Measurements from ENCODE around the gene UBR3.
"Not testable (repeated sequence)": the region's sequence is repeated elsewhere in the genome, so short reads cannot be mapped to it uniquely, and the experiment has no call there.

The UBR3 gene

GRCh38 chr2:169827272-169828140 is at the start of gene UBR3:
Gene UBR3, plus strand, starts transcription at chr2:169827454. Its CDS starts 54 bp downstream, at chr2:169827508.
- peak; percentile 70 to 88 (median 81) for DNase-seq (ENCODE audit: low read depth in 3 of 3, low spot score in 1 of 3)

GRCh38 chr2:169778446-169778845 is 48.8 kb upstream of the UBR3 start:
- DNase-seq (ENCODE audit: low read depth in 3 of 3, low spot score in 1 of 3) = no peak

DNA sequence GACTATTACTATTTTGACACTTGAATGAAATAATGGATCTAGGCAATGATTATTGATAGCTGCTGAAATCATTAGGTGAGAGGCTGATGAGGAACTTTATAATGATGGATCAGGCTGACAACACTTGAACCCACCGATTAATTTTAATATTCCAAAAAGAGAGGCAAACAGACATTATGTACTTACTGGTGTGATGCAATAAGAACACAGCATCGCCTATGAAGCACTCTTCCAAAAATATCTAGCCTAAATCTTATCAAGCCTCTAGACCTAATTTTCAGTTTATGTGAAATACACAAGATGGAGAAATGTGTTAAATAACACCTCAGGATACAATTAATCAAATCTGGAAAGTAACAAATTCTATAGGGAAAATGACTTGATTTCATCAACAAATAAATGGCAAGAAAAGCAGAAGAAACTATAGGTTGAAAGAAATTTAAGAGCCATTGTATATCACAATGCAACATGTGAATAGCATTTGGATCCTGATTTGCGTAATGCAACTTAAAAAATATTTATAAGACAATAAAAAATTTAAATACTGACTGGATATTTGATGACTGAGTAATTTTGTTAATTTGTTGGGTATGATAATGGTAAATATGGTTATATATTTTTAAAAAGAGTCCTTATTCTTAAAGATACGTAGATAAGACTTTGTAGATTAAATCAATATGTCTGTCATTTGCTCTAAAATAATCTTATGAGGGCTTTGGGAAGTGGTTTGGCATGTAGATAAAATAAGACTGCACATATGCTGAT is 45.8 kb upstream of the UBR3 start:
- no peak for DNase-seq (ENCODE audit: low read depth in 3 of 3, low spot score in 1 of 3)

- DNase-seq (ENCODE audit: low read depth in 3 of 3, low spot score in 1 of 3) = no peak
Measured at GRCh38 chr2:169782513-169782912, 44.7 kb upstream of the UBR3 start.

DNA sequence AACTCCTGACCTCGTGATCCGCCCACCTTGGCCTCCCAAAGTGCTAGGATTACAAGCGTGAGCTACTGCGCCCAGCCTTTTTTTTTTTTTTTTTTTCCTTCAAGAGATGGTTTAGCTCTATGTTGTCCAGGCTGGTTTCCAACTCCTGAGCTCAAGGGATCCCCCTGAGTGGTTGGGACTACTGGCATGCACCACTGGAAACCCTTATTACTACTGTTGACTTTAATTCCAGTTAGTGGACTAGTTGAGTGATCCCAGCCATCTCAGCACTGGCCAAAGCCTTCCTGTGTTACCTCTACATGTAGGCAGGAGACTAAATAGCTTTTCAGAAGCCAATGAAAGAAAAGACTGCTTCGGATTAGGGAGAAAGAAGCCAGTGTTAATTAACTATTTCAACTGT is 36.7 kb upstream of the UBR3 start:
- DNase-seq (ENCODE audit: low read depth in 3 of 3, low spot score in 1 of 3) = no peak

GRCh38 chr2:169795181-169795580 is 32.1 kb upstream of the UBR3 start:
- DNase-seq (ENCODE audit: low read depth in 3 of 3, low spot score in 1 of 3) = no peak

- no peak for DNase-seq (ENCODE audit: low read depth in 3 of 3, low spot score in 1 of 3)
Measured at GRCh38 chr2:169796441-169796840, 30.8 kb upstream of the UBR3 start.

GRCh38 chr2:169797601-169798000 is 29.7 kb upstream of the UBR3 start:
- no peak for DNase-seq (ENCODE audit: low read depth in 3 of 3, low spot score in 1 of 3)

- DNase-seq (ENCODE audit: low read depth in 3 of 3, low spot score in 1 of 3) = no peak
Measured at GRCh38 chr2:169798397-169798717, 28.9 kb upstream of the UBR3 start.

DNA sequence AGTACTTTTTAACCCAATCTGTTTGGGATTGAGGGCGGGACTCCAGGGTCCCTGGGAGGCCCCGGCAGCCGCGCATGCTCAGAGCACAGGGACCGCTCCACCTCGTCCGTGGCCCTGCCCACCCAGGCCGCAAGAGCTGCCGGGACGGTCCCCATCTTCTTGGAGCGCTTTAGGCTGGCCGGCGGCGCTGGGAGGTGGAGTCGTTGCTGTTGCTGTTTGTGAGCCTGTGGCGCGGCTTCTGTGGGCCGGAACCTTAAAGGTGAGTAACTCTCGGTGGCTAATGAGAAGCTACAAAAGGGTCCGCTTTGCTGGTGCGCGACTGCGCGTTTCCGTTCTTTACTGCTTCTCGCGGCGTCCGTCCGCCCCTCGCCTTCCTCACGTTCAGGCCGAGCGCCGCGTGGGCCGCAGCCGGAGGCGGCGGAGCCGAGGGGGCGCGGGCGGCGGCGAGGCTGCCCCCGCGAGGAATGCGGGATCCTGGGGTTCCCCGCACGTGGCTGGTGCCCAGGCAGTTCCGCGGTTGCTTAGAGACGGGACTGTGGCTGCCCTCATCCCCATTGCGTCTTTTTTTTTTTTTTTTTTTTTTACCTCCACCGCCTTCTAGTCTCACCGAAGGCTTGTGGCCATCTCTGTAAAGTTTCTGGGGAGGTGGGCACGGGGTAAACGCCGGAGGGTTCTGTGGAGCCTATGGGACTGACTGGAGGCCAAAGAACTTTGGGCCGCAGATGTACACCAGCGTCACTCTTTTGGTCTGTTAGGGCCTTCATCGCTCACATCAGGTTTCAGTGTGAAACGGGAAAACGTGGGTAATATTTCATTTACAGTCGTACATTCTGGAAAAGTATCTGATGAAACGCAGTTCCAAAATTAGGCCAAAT is 28.3 kb upstream of the UBR3 start, which contains the start of gene SSB:
Gene SSB, plus strand, starts transcription at position 154 of the 875 bp plus-strand sequence. CDS start 2,090 bp downstream, outside the sequence.
- peak; percentile 83 to 89 (median 84) for DNase-seq (ENCODE audit: low read depth in 3 of 3, low spot score in 1 of 3)

- DNase-seq (ENCODE audit: low read depth in 3 of 3, low spot score in 1 of 3) = no peak
Measured at GRCh38 chr2:169803480-169803879, 23.8 kb upstream of the UBR3 start.

GRCh38 chr2:169806586-169806985 is 20.7 kb upstream of the UBR3 start:
- DNase-seq (ENCODE audit: low read depth in 3 of 3, low spot score in 1 of 3) = no peak

DNA sequence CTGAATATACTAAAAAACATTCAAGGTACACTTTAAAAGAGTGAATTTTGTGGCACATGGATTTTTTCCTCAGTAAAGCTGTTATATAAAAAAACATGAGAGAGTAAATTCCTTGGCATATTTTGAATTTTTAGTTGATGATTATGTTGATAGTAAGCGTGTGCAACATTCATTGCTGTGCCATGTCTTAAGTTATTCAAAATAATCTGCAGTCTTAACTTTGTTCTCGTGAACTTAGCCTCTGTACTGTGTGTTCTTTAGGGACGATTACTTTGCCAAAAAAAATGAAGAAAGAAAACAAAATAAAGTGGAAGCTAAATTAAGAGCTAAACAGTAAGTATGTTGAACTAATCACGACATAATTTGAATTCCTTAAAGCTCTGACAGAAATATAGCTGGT is 19.0 kb upstream of the UBR3 start:
- no peak for DNase-seq (ENCODE audit: low read depth in 3 of 3, low spot score in 1 of 3)

GRCh38 chr2:169815849-169816248 is 11.4 kb upstream of the UBR3 start:
- no peak for DNase-seq (ENCODE audit: low read depth in 3 of 3, low spot score in 1 of 3)

DNA sequence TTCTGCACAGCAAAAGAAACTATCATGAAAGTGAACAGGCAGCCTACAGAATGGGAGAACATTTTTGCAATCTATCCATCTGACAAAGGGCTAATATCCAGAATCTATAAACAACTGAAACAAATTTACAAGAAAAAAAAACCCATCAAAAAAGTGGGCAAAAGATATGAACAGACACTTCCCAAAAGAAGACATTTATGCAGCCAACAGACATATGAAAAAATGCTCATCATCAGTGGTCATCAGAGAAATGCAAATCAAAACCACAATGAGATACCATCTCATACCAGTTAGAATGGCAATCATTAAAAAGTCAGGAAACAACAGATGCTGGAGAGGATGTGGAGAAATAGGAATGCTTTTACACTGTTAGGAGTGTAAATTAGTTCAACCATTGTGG is 10.3 kb upstream of the UBR3 start:
- DNase-seq (ENCODE audit: low read depth in 3 of 3, low spot score in 1 of 3) = not testable (repeated sequence)

GRCh38 chr2:169817369-169817768 is 9.9 kb upstream of the UBR3 start:
- not testable (repeated sequence) for DNase-seq (ENCODE audit: low read depth in 3 of 3, low spot score in 1 of 3)

GRCh38 chr2:169818241-169818640 is 9.0 kb upstream of the UBR3 start:
- DNase-seq (ENCODE audit: low read depth in 3 of 3, low spot score in 1 of 3) = no peak

DNA sequence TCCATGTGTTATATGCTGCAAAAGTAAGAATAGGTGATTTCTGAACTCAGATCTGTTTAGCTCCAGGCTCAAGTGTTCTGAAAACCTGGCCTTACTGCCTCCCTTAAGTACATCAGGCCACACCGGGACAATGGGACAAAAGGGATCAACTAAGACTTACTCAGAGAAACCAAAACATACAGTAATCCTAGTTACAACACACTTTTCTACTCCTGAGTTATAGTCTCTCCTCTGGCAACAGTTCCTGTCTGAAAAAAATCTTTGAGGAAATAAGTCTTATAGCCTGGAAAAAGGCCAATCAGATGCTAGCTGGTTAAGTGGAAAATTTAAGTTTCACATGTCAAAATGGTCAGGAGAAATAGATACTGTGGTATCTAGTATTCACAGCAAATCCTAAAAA is 8.1 kb upstream of the UBR3 start:
- no peak for DNase-seq (ENCODE audit: low read depth in 3 of 3, low spot score in 1 of 3)

GRCh38 chr2:169820101-169820500 is 7.2 kb upstream of the UBR3 start:
- not testable (repeated sequence) for DNase-seq (ENCODE audit: low read depth in 3 of 3, low spot score in 1 of 3)

DNA sequence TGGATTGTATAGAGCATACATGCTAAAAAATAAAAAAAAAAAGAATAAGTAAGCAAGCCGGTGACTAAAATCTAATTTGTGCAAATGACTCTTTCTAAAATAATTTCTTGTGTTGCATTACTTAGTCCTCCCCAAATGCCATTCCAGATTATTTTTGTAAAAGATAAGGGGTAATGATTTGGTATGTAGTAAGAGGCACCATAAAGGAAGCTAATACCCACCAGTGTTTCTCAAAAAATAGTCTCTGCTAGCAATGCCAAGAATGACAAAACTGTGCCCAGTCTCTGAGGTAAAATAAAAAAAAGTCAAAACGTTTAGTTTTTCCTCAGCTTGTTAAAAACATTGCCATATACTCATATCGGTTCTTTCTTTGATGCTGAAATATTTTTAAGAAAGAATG is 5.2 kb upstream of the UBR3 start:
- DNase-seq (ENCODE audit: low read depth in 3 of 3, low spot score in 1 of 3) = no peak

- no peak for DNase-seq (ENCODE audit: low read depth in 3 of 3, low spot score in 1 of 3)
Measured at GRCh38 chr2:169822785-169823392, 4.4 kb upstream of the UBR3 start.
